K562 (cell line): ENCODE data around the gene WT1. TPM values are rescaled to one million over a fixed set of nuclear protein-coding genes. Genes with fewer than 3 reads are reported as not detected.

Experiments used
- BRF1 ChIP-seq: IDR thresholded peaks from 3 replicates; pipeline ENCODE4 v1.6.1; 2011; ENCODE audit warnings: borderline replicate concordance, mild to moderate bottlenecking; ENCODE audit not compliant: insufficient read length; ENCODE audit errors: extremely low read depth
- CAMTA2 ChIP-seq: fragments of 250-450 bp; sonication (Bioruptor Pico); conservative IDR thresholded peaks from 2 replicates; pipeline ENCODE4 v1.5.1; 2022
- CREM ChIP-seq: IDR thresholded peaks from 2 replicates; pipeline ENCODE4 v1.6.1; 2014; ENCODE audit warnings: antibody characterized with exemption, low read depth
- GATAD2A ChIP-seq: fragments of 450-650 bp; IDR thresholded peaks from 2 replicates; pipeline ENCODE4 v1.6.1; 2017
- KDM1A ChIP-seq, 2 experiments: fragments of 450-650 bp; IDR thresholded peaks; 2 replicates each; pipeline ENCODE4 v1.6.1; 2016; ENCODE audit warnings: mild to moderate bottlenecking in 2 of 2
- MBD2 ChIP-seq: sonication (generic); IDR thresholded peaks from 2 replicates; pipeline ENCODE4 v1.6.1; 2016; ENCODE audit warnings: low read depth, borderline replicate concordance
- NEUROD1 ChIP-seq: fragments of 150-350 bp; IDR thresholded peaks from 2 replicates; pipeline ENCODE4 v1.6.1; 2014; ENCODE audit warnings: borderline replicate concordance, low read length, low read depth; ENCODE audit not compliant: partially characterized antibody
- NRF1 ChIP-seq, 2 experiments: fragments of 450-650 bp; IDR thresholded peaks in 1 of 2; conservative IDR thresholded peaks in 1 of 2; 2 replicates each; pipeline ENCODE4 v1.6.1; 2014; ENCODE audit warnings: mild to moderate bottlenecking in 2 of 2
- POLR2A ChIP-seq: fragments of 450-650 bp; conservative IDR thresholded peaks from 2 replicates; pipeline ENCODE4 v1.6.1; 2016
- RAD51 ChIP-seq: fragments of 450-650 bp; IDR thresholded peaks from 2 replicates; pipeline ENCODE4 v1.7.1; 2016; ENCODE audit warnings: low read depth, mild to moderate bottlenecking, borderline replicate concordance
- RBM14 ChIP-seq: fragments of 200-400 bp; formaldehyde crosslinking; IDR thresholded peaks from 2 replicates; pipeline ENCODE4 v1.6.1; 2018; ENCODE audit warnings: low read depth, mild to moderate bottlenecking, low read length, moderate library complexity, borderline replicate concordance; ENCODE audit not compliant: insufficient read depth
- RHOXF2B ChIP-seq: fragments of 250-450 bp; sonication (Bioruptor Pico); conservative IDR thresholded peaks from 2 replicates; pipeline ENCODE4 v1.5.1; 2021
- TBL1XR1 ChIP-seq, 2 experiments: IDR thresholded peaks; 2 replicates each; pipeline ENCODE4 v1.6.1; 2012; ENCODE audit warnings: improper control_type of control experiment in 2 of 2, low read length in 2 of 2, mild to moderate bottlenecking in 1 of 2
- THRAP3 ChIP-seq: fragments of 450-650 bp; IDR thresholded peaks from 2 replicates; pipeline ENCODE4 v1.6.1; 2016; ENCODE audit warnings: mild to moderate bottlenecking, inconsistent platforms, borderline replicate concordance
- TRIM24 ChIP-seq, 2 experiments: fragments of 450-650 bp; IDR thresholded peaks; 2 replicates each; pipeline ENCODE4 v1.6.1; 2016
- ZNF232 ChIP-seq: sonication (generic); formaldehyde crosslinking; IDR thresholded peaks from 2 replicates; pipeline ENCODE4 v1.8.0; 2022; ENCODE audit warnings: mild to moderate bottlenecking, missing genetic modification reagents
- ZNF239 ChIP-seq: fragments of 250-450 bp; sonication (Bioruptor Pico); IDR thresholded peaks from 2 replicates; pipeline ENCODE4 v1.4.0; 2020; ENCODE audit warnings: mild to moderate bottlenecking
- ZNF274 ChIP-seq: IDR thresholded peaks from 2 replicates; pipeline ENCODE4 v1.6.1; 2011; ENCODE audit warnings: low read depth, mild to moderate bottlenecking, low read length, moderate library complexity, borderline replicate concordance
- ZNF584 ChIP-seq: fragments of 200-800 bp; sonication (Bioruptor generic); IDR thresholded peaks from 2 replicates; pipeline ENCODE4 v1.6.1; 2016; ENCODE audit warnings: low read depth, mild to moderate bottlenecking, missing genetic modification characterization, missing compliant biosample characterization
- polyA plus RNA-seq, 8 experiments: library from polyadenylated mRNA; depleted of rRNA in 4 of 8; stranded (reverse) in 5 of 8; unstranded in 3 of 8; fragments of >200 nt; fragmentation: Nextera tagmentation in 2 of 8; fragmentation: Illumina TruSeq in 1 of 8; extraction: Ambion mirVana in 2 of 8; extraction: Trizol in 1 of 8; gene quantifications; 2 replicates each; pipeline versions ENCODE4 v1.2.1 to v1.2.3, GENCODE V29; 2011 to 2014; ENCODE audit warnings: inconsistent platforms in 1 of 8, missing spikeins in 1 of 8
- total RNA-seq, 7 experiments: library from RNA; depleted of rRNA in 6 of 7; stranded (reverse); fragments of >200 nt in 6 of 7; fragmentation: Illumina TruSeq in 2 of 7; extraction: Trizol in 2 of 7; gene quantifications; 2 replicates each; pipeline versions ENCODE4 v1.2.1 to v1.2.3, GENCODE V29; 2011 to 2021; ENCODE audit warnings: low replicate concordance in 1 of 7
- TF ChIP-seq, protein P1 (sequence below): IDR thresholded peaks from 3 replicates; pipeline ENCODE4 v1.6.1; 2011; ENCODE audit warnings: borderline replicate concordance, mild to moderate bottlenecking; ENCODE audit not compliant: insufficient read length, insufficient read depth
- TF ChIP-seq, protein P2 (sequence below): conservative IDR thresholded peaks from 2 replicates; pipeline ENCODE4 v1.6.1; 2011; ENCODE audit warnings: low read depth, mild to moderate bottlenecking, low read length; ENCODE audit not compliant: control insufficient read depth
- TF ChIP-seq, protein P3 (sequence below), 2 experiments: fragments of 450-650 bp; conservative IDR thresholded peaks; 2 replicates each; pipeline ENCODE4 v1.6.1; 2017; ENCODE audit warnings: mild to moderate bottlenecking in 2 of 2, moderate library complexity in 2 of 2
- TF ChIP-seq, protein P4 (sequence below): fragments of 250-450 bp; sonication (Bioruptor Pico); IDR thresholded peaks from 2 replicates; pipeline ENCODE4 v1.8.0; 2022; ENCODE audit warnings: moderate library complexity, mild to moderate bottlenecking, inconsistent platforms

WT1 gene
- total and polyA plus RNA-seq, 9 of the 15 experiments (the other 6 are each of a cell fraction or from before 2014, with no cell fraction given), result 7.1 to 33.8 (median 19.4) TPM

DNA sequence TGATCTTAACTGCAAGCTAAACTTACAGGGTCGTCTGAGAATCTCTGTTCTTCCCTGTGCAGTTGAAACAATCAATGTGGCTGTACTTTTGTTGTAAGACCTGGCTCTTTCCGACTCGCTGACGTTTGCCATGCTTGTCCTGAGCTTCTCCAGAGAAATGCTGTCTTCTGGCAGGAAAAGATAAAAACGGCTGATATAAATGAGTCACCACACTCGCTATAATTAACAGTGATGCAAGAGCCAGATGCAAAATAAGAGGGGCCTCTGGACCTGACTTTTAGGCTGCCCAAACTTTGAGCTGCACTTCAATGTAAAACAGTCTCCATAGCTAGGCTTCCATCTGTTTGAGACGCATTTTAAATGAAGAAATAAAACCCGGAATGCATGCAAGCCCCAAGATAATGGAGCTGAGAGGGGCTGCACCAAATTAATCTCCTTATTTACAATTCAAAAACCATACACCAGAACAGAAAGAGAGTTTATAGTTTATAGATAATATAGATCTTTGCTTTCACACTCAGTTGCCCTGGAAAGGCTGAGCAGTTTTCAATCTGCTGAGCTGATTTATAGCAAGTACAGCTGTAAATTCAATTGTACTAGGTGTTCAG lies 48.5 kb downstream of the WT1 start (continued):
- TF ChIP-seq, protein P1, sequence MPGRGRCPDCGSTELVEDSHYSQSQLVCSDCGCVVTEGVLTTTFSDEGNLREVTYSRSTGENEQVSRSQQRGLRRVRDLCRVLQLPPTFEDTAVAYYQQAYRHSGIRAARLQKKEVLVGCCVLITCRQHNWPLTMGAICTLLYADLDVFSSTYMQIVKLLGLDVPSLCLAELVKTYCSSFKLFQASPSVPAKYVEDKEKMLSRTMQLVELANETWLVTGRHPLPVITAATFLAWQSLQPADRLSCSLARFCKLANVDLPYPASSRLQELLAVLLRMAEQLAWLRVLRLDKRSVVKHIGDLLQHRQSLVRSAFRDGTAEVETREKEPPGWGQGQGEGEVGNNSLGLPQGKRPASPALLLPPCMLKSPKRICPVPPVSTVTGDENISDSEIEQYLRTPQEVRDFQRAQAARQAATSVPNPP, result no peak
- TF ChIP-seq POLR2A (no peak), ZNF584 (CRISPR knock-in tag) (no peak), ZNF274 (no peak), MBD2 (0 out of 2 replicates have a peak, but pooled peaks have one; percentile 12), TBL1XR1 (IDR thresholded peaks at IDR 0.05; ENCODE audit: low read length in 2 of 2) (no peak), GATAD2A (peak; percentile 57; the same call in 1 of the 2 replicates), CREM (peak; percentile 77), NEUROD1 (peak; percentile 38), RBM14 (no peak), CAMTA2 (no peak), BRF1 (no peak), ZNF232 (CRISPR knock-in tag) (no peak), TRIM24 (IDR thresholded peaks at IDR 0.05) (peak; percentile 55 to 74; a peak in 3 of 4 replicates), THRAP3 (no peak), KDM1A (IDR thresholded peaks at IDR 0.05) (peak in 1 of 2 experiments; percentile 16; a peak in 1 of 4 replicates), ZNF239 (CRISPR knock-in tag) (peak; percentile 48), NRF1 (conservative IDR thresholded peaks at IDR 0.05 in 1 of 2, IDR thresholded peaks at IDR 0.05 in 1 of 2) (no peak), RHOXF2B (CRISPR knock-in tag) (no peak), RAD51 (no peak)
- TF ChIP-seq, protein P2, sequence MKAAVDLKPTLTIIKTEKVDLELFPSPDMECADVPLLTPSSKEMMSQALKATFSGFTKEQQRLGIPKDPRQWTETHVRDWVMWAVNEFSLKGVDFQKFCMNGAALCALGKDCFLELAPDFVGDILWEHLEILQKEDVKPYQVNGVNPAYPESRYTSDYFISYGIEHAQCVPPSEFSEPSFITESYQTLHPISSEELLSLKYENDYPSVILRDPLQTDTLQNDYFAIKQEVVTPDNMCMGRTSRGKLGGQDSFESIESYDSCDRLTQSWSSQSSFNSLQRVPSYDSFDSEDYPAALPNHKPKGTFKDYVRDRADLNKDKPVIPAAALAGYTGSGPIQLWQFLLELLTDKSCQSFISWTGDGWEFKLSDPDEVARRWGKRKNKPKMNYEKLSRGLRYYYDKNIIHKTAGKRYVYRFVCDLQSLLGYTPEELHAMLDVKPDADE, result no peak
- TF ChIP-seq, protein P3, sequence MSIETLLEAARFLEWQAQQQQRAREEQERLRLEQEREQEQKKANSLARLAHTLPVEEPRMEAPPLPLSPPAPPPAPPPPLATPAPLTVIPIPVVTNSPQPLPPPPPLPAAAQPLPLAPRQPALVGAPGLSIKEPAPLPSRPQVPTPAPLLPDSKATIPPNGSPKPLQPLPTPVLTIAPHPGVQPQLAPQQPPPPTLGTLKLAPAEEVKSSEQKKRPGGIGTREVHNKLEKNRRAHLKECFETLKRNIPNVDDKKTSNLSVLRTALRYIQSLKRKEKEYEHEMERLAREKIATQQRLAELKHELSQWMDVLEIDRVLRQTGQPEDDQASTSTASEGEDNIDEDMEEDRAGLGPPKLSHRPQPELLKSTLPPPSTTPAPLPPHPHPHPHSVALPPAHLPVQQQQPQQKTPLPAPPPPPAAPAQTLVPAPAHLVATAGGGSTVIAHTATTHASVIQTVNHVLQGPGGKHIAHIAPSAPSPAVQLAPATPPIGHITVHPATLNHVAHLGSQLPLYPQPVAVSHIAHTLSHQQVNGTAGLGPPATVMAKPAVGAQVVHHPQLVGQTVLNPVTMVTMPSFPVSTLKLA (conservative IDR thresholded peaks at IDR 0.05), result 0 out of 4 replicates have a peak, but pooled peaks of 1 of the 2 experiments have one; percentile 39
- TF ChIP-seq, protein P4, sequence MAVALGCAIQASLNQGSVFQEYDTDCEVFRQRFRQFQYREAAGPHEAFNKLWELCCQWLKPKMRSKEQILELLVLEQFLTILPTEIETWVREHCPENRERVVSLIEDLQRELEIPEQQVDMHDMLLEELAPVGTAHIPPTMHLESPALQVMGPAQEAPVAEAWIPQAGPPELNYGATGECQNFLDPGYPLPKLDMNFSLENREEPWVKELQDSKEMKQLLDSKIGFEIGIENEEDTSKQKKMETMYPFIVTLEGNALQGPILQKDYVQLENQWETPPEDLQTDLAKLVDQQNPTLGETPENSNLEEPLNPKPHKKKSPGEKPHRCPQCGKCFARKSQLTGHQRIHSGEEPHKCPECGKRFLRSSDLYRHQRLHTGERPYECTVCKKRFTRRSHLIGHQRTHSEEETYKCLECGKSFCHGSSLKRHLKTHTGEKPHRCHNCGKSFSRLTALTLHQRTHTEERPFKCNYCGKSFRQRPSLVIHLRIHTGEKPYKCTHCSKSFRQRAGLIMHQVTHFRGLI (CRISPR knock-in tag), result no peak
